Panc1 (cell line): ENCODE measurements around the gene TNFRSF11A.

Experiments
- CTCF ChIP-seq: fragments of 450-650 bp; IDR thresholded peaks from 2 replicates; pipeline ENCODE4 v1.5.1; 2017; ENCODE audit warnings: mild to moderate bottlenecking
- POLR2AphosphoS5 ChIP-seq: IDR thresholded peaks from 2 replicates; pipeline ENCODE4 v1.6.1; 2012; ENCODE audit warnings: mild to moderate bottlenecking, low read depth, low read length, moderate library complexity
- REST ChIP-seq, 2 experiments: IDR thresholded peaks; 2 replicates each; pipeline ENCODE4 v1.6.1; 2011 to 2012; ENCODE audit warnings: low read depth in 2 of 2, control low read depth in 1 of 2, low read length in 1 of 2, mild to moderate bottlenecking in 1 of 2, moderate library complexity in 1 of 2; ENCODE audit not compliant: insufficient read depth in 1 of 2
- SIN3A ChIP-seq: IDR thresholded peaks from 2 replicates; pipeline ENCODE4 v1.6.1; 2012; ENCODE audit warnings: low read depth, mild to moderate bottlenecking, low read length, moderate library complexity, borderline replicate concordance; ENCODE audit not compliant: insufficient read depth

- TF ChIP-seq CTCF (no peak), REST (IDR thresholded peaks at IDR 0.05; ENCODE audit: insufficient read depth in 1 of 2, low read depth in 2 of 2, low read length in 1 of 2) (no peak), POLR2AphosphoS5 (no peak), SIN3A (no peak)
These were observed 13.5 kb downstream of the TNFRSF11A start for GRCh38 chr18:62338446-62339105.
